Measurements from ENCODE around the gene ZCCHC14.
"Not testable (repeated sequence)": the region's sequence is repeated elsewhere in the genome, so short reads cannot be mapped to it uniquely, and the experiment has no call there.

The ZCCHC14 gene

GRCh38 chr16:87395181-87395842 is 97.5 kb downstream of the ZCCHC14 start:
- DNase-seq, result no peak

- DNase-seq, result no peak
Measured at GRCh38 chr16:87393680-87394055, 99.2 kb downstream of the ZCCHC14 start.

- peak; percentile 27 for DNase-seq
Measured at GRCh38 chr16:87392821-87393679, 99.8 kb downstream of the ZCCHC14 start.

- peak; percentile 96 for DNase-seq
Measured at GRCh38 chr16:87391950-87392820, 100.6 kb downstream of the ZCCHC14 start, which contains the start of gene MAP1LC3B. Gene MAP1LC3B (plus strand): TSS chr16:87392336. CDS start chr16:87392428, 92 bp downstream.

- no peak for DNase-seq
Measured at GRCh38 chr16:87391324-87391949, 101.4 kb downstream of the ZCCHC14 start.

- no peak for DNase-seq
Measured at GRCh38 chr16:87390641-87391323, 102.0 kb downstream of the ZCCHC14 start.

GRCh38 chr16:87389914-87390313 is 102.9 kb downstream of the ZCCHC14 start:
- DNase-seq, result not testable (repeated sequence)

- DNase-seq, result no peak
Measured at GRCh38 chr16:87389245-87389644, 103.6 kb downstream of the ZCCHC14 start.

GRCh38 chr16:87388818-87389134 is 104.0 kb downstream of the ZCCHC14 start:
- no peak for DNase-seq

- DNase-seq, result peak; percentile 85
Measured at GRCh38 chr16:87387942-87388817, 104.6 kb downstream of the ZCCHC14 start.

GRCh38 chr16:87384875-87385167 is 108.0 kb downstream of the ZCCHC14 start:
- DNase-seq, result not testable (repeated sequence)

- DNase-seq, result no peak
Measured at GRCh38 chr16:87384162-87384874, 108.5 kb downstream of the ZCCHC14 start.

- peak; percentile 88 for DNase-seq
Measured at GRCh38 chr16:87383505-87384161, 109.2 kb downstream of the ZCCHC14 start, which contains the start of gene FBXO31. Gene FBXO31 (minus strand): TSS chr16:87383776. CDS start chr16:87383744, 32 bp downstream.

- no peak for DNase-seq
Measured at GRCh38 chr16:87382023-87382785, 110.6 kb downstream of the ZCCHC14 start.

GRCh38 chr16:87380881-87381280 is 111.9 kb downstream of the ZCCHC14 start:
- DNase-seq, result no peak

- DNase-seq, result no peak
Measured at GRCh38 chr16:87380403-87380802, 112.4 kb downstream of the ZCCHC14 start.

- DNase-seq, result not testable (repeated sequence)
Measured at GRCh38 chr16:87379312-87379752, 113.5 kb downstream of the ZCCHC14 start.

- no peak for DNase-seq
Measured at GRCh38 chr16:87376660-87377059, 116.2 kb downstream of the ZCCHC14 start.

Data from activated gamma-delta T cell treated with Interleukin-2 at 50 U/mL for 16 hours (primary cell).